GM23248 (cell line): ENCODE measurements around the gene STARD13. TPM values are rescaled to one million over a fixed set of nuclear protein-coding genes. Genes with fewer than 3 reads are reported as not detected.

ENCODE experiments used
- DNase-seq: peaks from one replicate; pipeline ENCODE4 v3.0.0-alpha.2; 2015
- H2AFZ ChIP-seq: fragments of 200-600 bp; sonication (generic); 2 replicates; pipeline ENCODE4 v1.6.1; 2016; ENCODE audit warnings: antibody characterized with exemption
- H3F3A ChIP-seq: fragments of 200-600 bp; sonication (generic); 2 replicates; pipeline ENCODE4 v1.6.1; 2016; ENCODE audit warnings: mild to moderate bottlenecking, antibody characterized with exemption, mixed run types; ENCODE audit not compliant: insufficient read depth
- H3K27ac ChIP-seq: fragments of 200-600 bp; sonication (generic); 2 replicates; pipeline ENCODE4 v1.5.1; 2016; ENCODE audit warnings: mild to moderate bottlenecking
- H3K27me3 ChIP-seq: fragments of 200-600 bp; sonication (generic); replicated peaks from 2 replicates; pipeline ENCODE4 v1.6.1; 2016; ENCODE audit warnings: mild to moderate bottlenecking; ENCODE audit not compliant: insufficient read depth
- H3K36me3 ChIP-seq: fragments of 200-600 bp; sonication (generic); 2 replicates; pipeline ENCODE4 v1.6.1; 2016; ENCODE audit warnings: low read depth, mild to moderate bottlenecking
- H3K4me1 ChIP-seq: fragments of 200-600 bp; sonication (generic); 2 replicates; pipeline ENCODE4 v1.6.1; 2016; ENCODE audit warnings: mild to moderate bottlenecking; ENCODE audit not compliant: insufficient read depth
- H3K4me2 ChIP-seq: fragments of 200-600 bp; sonication (generic); one replicate; pipeline ENCODE4 v1.6.1; 2016; ENCODE audit warnings: mild to moderate bottlenecking; ENCODE audit not compliant: unreplicated experiment
- H3K4me3 ChIP-seq: fragments of 200-600 bp; sonication (generic); 2 replicates; pipeline ENCODE4 v1.5.1; 2016; ENCODE audit warnings: mild to moderate bottlenecking
- H3K79me2 ChIP-seq: fragments of 200-600 bp; sonication (generic); 2 replicates; pipeline ENCODE4 v1.6.1; 2016; ENCODE audit warnings: mild to moderate bottlenecking; ENCODE audit not compliant: insufficient read depth
- H3K9ac ChIP-seq: fragments of 200-600 bp; sonication (generic); 2 replicates; pipeline ENCODE4 v1.6.1; 2016; ENCODE audit warnings: mild to moderate bottlenecking
- H3K9me2 ChIP-seq: fragments of 200-600 bp; sonication (generic); 2 replicates; pipeline ENCODE4 v1.6.1; 2016; ENCODE audit warnings: mixed run types, mild to moderate bottlenecking, moderate library complexity; ENCODE audit not compliant: insufficient read depth
- H3K9me3 ChIP-seq: fragments of 200-600 bp; sonication (generic); one replicate; pipeline ENCODE4 v1.6.1; 2017; ENCODE audit warnings: low read depth
- H4K20me1 ChIP-seq: fragments of 200-600 bp; sonication (generic); 2 replicates; pipeline ENCODE4 v1.6.0; 2016; ENCODE audit not compliant: insufficient read depth
- EZH2 ChIP-seq: fragments of 200-600 bp; sonication (generic); IDR thresholded peaks from 2 replicates; pipeline ENCODE4 v1.6.1; 2018; ENCODE audit warnings: antibody characterized with exemption, mild to moderate bottlenecking; ENCODE audit not compliant: insufficient read depth, poor library complexity, severe bottlenecking
- EZH2phosphoT487 ChIP-seq: fragments of 200-600 bp; sonication (generic); IDR thresholded peaks from 2 replicates; pipeline ENCODE4 v1.6.1; 2018; ENCODE audit warnings: antibody characterized with exemption, moderate library complexity, mild to moderate bottlenecking, low read depth; ENCODE audit not compliant: insufficient read depth
- WGBS, 2 experiments: methylation state at CpG; one replicate each; pipeline ENCODE4 v1.1.6; 2015 to 2017; ENCODE audit warnings: low lambda C conversion rate in 2 of 2, low coverage in 1 of 2; ENCODE audit errors: missing lambda C conversion rate in 2 of 2; 5-methylcytosine and 5-hydroxymethylcytosine counted together
- in situ Hi-C: fragments of 300-500 bp; cut with MboI; formaldehyde crosslinking; loops from 2 replicates; pipeline ENCODE4 v1.15.0; 2020
- polyA plus RNA-seq: library from polyadenylated mRNA; unstranded; fragments of >200 nt; fragmentation: Nextera tagmentation; extraction: Ambion mirVana; gene quantifications from 2 replicates; pipeline ENCODE4 v1.2.1, GENCODE V29; 2016
- total RNA-seq: library from RNA; depleted of rRNA; stranded (reverse); fragments of >200 nt; shearing (Covaris generic); gene quantifications from 2 replicates; pipeline ENCODE4 v1.2.3, GENCODE V29; 2014

The STARD13 gene
- total and polyA plus RNA-seq, 2 experiments from 2014 or later: 13.8 to 16.6 TPM

- H3F3A ChIP-seq: peaks cover 36% of the 10 kb centered on the region
- peak; percentile 39 for DNase-seq
- in situ Hi-C loops: no loop called here
- H3K27ac ChIP-seq: 0 out of 2 replicates have a peak overlapping the region, but pooled peaks have one; percentile 9
- no peak for TF ChIP-seq EZH2
- no peak for TF ChIP-seq EZH2phosphoT487
- peaks cover 7% of the 10 kb centered on the region; the same call in 1 of the 2 replicates for H3K79me2 ChIP-seq
- no peak overlapping the region for H3K4me2 ChIP-seq
- H3K36me3 ChIP-seq: peaks cover 59% of the 10 kb centered on the region
- no peak overlapping the region for H2AFZ ChIP-seq
- no peaks in the 10 kb centered on the region for H3K27me3 ChIP-seq
- H3K4me3 ChIP-seq: no peak overlapping the region
- H4K20me1 ChIP-seq: no peaks in the 10 kb centered on the region
- no peaks in the 10 kb centered on the region for H3K9me2 ChIP-seq
- H3K9ac ChIP-seq: no peak overlapping the region
- no peaks in the 10 kb centered on the region for H3K9me3 ChIP-seq
- peaks cover 19% of the 10 kb centered on the region; the same call in 1 of the 2 replicates for H3K4me1 ChIP-seq
- 87 to 89% methylated on average over 7 of the region's 7 CpGs for WGBS, 2 experiments
These were observed 166.4 kb downstream of the STARD13 start for GRCh38 chr13:33119022-33119781.

DNA sequence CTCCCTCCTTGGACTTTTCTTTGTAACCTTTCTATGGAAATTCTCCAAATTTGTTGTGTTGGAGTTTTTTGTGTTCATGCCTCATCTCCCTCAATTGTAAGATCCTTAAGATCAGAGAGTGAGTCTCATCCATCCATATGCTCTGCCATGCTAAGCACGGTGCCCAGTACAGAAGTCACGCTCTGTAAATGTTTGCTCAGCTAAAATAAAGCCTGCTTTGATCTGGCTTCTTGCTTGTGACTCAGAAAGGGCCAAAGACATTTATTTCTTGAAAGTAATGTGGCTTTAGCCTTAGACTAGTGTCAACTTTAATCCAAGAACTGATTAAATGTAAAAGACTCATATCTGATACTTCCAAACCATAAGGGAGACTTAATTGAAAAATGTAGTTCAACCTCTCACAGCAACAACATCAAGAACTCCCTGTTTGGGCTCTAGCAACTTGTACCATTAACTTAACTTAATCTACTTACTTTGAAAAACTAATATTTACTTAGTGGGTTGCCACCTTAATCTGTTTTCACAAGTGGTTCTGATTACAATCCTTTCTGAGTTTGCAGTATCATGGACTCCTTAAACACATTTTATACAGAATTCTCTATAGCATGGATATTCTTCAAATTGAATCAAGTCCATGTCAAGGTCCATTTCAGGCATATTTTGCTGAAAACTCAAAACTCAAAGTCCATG is 169.1 kb downstream of the STARD13 start:
- H3K36me3 ChIP-seq: peaks cover 57% of the 10 kb centered on the region

GRCh38 chr13:33115274-33115673 is 170.3 kb downstream of the STARD13 start:
- Histone ChIP-seq H3K4me1 (peaks cover 36% of the 10 kb centered on the region), H2AFZ (no peak overlapping the region), H3K9ac (no peak overlapping the region), H3K4me2 (no peak overlapping the region), H3K4me3 (no peak overlapping the region), H3F3A (peaks cover 46% of the 10 kb centered on the region), H3K9me3 (no peaks in the 10 kb centered on the region), H4K20me1 (no peaks in the 10 kb centered on the region), H3K36me3 (peaks cover 48% of the 10 kb centered on the region), H3K9me2 (no peaks in the 10 kb centered on the region), H3K79me2 (no peaks in the 10 kb centered on the region), H3K27ac (no peak overlapping the region), H3K27me3 (no peaks in the 10 kb centered on the region)
- no peak for TF ChIP-seq EZH2
- no peak for TF ChIP-seq EZH2phosphoT487
- in situ Hi-C loops: no loop called here
- WGBS, 2 experiments: 88 to 93% methylated on average over 2 of the region's 2 CpGs
- no peak for DNase-seq

More for the DNA sequence above, 169.1 kb downstream of the STARD13 start:
- DNase-seq: no peak
- H3K79me2 ChIP-seq: no peaks in the 10 kb centered on the region
- no peak for TF ChIP-seq EZH2
- TF ChIP-seq EZH2phosphoT487: no peak
- H3K9ac ChIP-seq: no peak overlapping the region
- in situ Hi-C loops: no loop called here
- H3K4me2 ChIP-seq: no peak overlapping the region
- no peak overlapping the region for H2AFZ ChIP-seq
- H3K9me2 ChIP-seq: no peaks in the 10 kb centered on the region
- H3K4me3 ChIP-seq: no peak overlapping the region
- H3K4me1 ChIP-seq: peaks cover 25% of the 10 kb centered on the region
- peaks cover 37% of the 10 kb centered on the region for H3F3A ChIP-seq
- no peaks in the 10 kb centered on the region for H3K27me3 ChIP-seq
- 95 to 100% methylated on average over 2 of the region's 2 CpGs for WGBS, 2 experiments
- no peaks in the 10 kb centered on the region for H3K9me3 ChIP-seq
- no peak overlapping the region for H3K27ac ChIP-seq
- no peaks in the 10 kb centered on the region for H4K20me1 ChIP-seq

GRCh38 chr13:33114146-33114545 is 171.4 kb downstream of the STARD13 start:
- Histone ChIP-seq H2AFZ (no peak overlapping the region), H3K4me3 (no peak overlapping the region), H3K9me3 (no peaks in the 10 kb centered on the region), H3K4me1 (peaks cover 40% of the 10 kb centered on the region), H4K20me1 (no peaks in the 10 kb centered on the region), H3K27me3 (no peaks in the 10 kb centered on the region), H3K36me3 (peaks cover 41% of the 10 kb centered on the region), H3K9ac (no peak overlapping the region), H3F3A (peaks cover 47% of the 10 kb centered on the region), H3K79me2 (no peaks in the 10 kb centered on the region), H3K27ac (no peak overlapping the region), H3K4me2 (no peak overlapping the region), H3K9me2 (no peaks in the 10 kb centered on the region)
- DNase-seq: no peak
- no peak for TF ChIP-seq EZH2phosphoT487
- TF ChIP-seq EZH2: no peak
- WGBS, 2 experiments: 97 to 98% methylated on average over 5 of the region's 5 CpGs
- in situ Hi-C loops: no loop called here
